Measurements from ENCODE around the gene IFT25.

Gene IFT25

DNA sequence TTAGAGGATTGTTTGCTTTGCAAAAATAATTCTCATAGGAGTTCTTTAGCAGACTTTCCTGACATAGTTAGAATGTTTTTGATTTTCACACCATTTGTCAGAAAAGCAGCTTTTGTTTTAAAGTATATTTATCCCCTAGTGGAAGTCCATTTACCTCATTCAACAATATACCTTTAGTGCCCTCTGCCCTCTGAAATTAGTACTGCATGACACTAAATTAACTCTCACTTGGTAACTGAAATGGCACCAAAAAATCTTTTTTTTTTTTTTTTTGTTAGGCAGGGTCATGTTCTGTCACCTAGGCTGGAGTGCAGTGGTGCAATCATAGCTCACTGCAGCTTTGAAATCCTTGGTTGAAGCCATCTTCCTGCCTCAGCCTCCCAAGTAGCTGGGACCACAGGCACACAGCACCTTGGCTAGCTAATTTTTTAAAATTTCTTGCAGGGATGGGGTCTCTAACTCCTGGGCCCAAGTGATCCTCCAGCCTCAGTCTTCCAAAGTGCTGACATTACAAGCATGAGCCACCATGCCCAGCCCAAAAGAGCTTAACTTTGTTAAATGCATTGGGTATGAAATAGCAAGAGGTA is 14.3 kb upstream of the IFT25 start:
- in situ Hi-C loops (cut with MboI; ENCODE audit: low sequenced_read_pairs) = loop anchor here (25.0 kb wide), 1 partner anchor 97 kb away; no protein-coding TSS in a partner anchor

GRCh38 chr1:53957194-53957818 is 11.8 kb upstream of the IFT25 start:
- in situ Hi-C loops (cut with MboI; ENCODE audit: low sequenced_read_pairs) = loop anchor here (25.0 kb wide), 1 partner anchor 95 kb away; no protein-coding TSS in a partner anchor

DNA sequence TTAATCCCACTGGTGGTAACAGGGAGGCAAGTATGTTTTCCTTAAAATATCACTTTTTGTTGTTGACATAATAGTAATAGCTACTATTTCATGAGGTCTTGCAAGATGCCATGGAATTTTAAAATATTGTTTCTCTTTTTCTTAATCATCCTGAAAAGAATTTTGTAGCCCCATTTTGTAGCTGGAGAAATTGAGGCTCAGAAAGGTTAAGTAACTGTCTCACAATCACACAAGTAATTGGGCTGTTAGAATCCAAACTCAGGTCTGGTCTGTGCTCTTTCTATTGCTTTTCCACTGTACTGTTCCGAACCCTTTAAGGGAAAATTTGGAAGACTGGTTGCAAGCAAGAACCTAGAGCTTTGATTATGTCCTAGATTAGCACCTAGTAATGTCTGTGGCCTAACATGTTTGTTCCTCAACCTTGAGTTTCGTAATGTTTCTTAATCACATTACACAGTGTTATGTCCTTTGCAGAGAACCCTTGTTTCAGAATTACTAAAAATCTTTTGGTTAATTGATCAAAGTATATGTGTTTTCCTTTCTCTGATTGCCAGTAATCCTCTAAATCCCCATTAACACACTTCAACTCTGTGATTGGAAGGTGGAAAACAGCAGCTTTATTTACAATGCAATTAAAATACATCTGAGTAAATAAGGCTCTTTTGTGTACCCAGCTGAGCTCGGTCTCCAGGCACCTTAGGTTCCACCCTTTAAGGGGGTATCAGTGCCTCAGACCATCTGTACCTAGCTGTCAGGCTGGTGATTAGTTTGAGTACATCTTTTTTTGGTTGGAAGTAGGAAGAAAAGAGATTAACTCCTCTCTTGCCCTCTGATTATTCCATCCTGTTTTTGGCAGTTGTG is 11.0 kb upstream of the IFT25 start:
- in situ Hi-C loops (cut with MboI; ENCODE audit: low sequenced_read_pairs) = loop anchor here (25.0 kb wide), 1 partner anchor 94 kb away; no protein-coding TSS in a partner anchor

- in situ Hi-C loops (cut with MboI; ENCODE audit: low sequenced_read_pairs) = loop anchor here (25.0 kb wide), 1 partner anchor 92 kb away; no protein-coding TSS in a partner anchor
Measured at GRCh38 chr1:53954128-53954527, 8.6 kb upstream of the IFT25 start.

- in situ Hi-C loops (cut with MboI; ENCODE audit: low sequenced_read_pairs) = loop anchor here (25.0 kb wide), 1 partner anchor 89 kb away; no protein-coding TSS in a partner anchor
Measured at GRCh38 chr1:53951697-53952096, 6.2 kb upstream of the IFT25 start.

GRCh38 chr1:53949023-53949990 is 3.8 kb upstream of the IFT25 start:
- in situ Hi-C loops (cut with MboI; ENCODE audit: low sequenced_read_pairs) = no loop called here

DNA sequence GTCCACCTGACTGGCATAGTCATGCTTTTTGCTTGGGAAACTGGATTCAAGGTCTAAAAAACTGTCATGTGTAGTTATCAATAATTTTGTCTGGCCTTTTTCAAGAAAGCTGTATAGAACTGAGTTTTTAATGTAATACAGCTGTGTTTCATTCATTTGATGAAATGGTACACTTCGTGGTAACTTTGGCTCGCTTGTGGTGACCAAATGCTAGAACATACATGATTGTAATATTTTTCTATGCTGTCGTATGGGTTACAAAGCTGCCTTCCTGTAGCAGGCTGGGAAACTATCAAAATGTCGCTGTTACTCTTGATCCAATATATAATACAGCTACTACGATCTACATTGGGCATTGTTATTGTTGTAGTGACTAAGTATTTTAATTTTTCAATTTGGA is 2.8 kb upstream of the IFT25 start:
- in situ Hi-C loops (cut with MboI; ENCODE audit: low sequenced_read_pairs) = no loop called here

- in situ Hi-C loops (cut with MboI; ENCODE audit: low sequenced_read_pairs) = no loop called here
Measured at GRCh38 chr1:53947172-53947907, 1.8 kb upstream of the IFT25 start.

GRCh38 chr1:53946252-53947171 is 1.0 kb upstream of the IFT25 start, which contains the start of gene LRRC42:
Gene LRRC42 (plus strand): TSS chr1:53946350. CDS start chr1:53952000, 5,650 bp downstream.
- in situ Hi-C loops (cut with MboI; ENCODE audit: low sequenced_read_pairs) = no loop called here

- in situ Hi-C loops (cut with MboI; ENCODE audit: low sequenced_read_pairs) = no loop called here
Measured at GRCh38 chr1:53945183-53945432, 391 bp downstream of the IFT25 start.

DNA sequence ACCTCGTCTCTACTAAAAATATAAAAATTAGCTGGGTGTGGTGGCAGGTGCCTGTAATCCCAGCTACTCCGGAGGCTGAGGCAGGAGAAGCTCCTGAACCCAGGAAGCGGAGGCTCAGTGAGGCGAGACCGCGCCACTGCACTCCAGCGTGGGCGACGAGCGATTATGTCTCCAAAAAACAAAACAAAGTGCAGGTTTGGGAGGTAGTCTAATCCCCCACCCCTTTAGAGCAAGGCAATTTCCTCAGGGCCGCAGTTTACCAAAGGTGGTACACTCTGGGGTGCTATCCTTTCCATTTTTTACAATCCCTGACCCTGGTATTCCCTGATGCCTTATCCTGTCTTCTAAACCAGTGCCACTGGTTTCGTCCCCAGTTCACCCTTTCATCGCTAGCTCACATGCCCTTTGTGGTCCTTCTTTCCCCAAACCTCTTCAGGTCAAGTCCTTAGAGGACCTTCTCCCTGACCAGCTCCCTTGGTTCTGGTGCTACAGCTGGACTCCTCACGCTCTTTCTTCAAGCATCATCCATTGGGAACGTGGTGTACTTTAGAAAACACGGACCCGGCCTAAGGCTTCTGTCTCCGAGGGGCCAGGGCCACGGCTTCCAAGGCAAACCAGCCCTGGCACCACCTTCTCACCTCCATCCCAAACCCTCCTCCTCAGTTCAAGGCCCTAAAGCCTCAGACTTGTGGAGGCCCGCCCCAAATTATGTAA is 873 bp downstream of the IFT25 start:
- in situ Hi-C loops (cut with MboI; ENCODE audit: low sequenced_read_pairs) = no loop called here

DNA sequence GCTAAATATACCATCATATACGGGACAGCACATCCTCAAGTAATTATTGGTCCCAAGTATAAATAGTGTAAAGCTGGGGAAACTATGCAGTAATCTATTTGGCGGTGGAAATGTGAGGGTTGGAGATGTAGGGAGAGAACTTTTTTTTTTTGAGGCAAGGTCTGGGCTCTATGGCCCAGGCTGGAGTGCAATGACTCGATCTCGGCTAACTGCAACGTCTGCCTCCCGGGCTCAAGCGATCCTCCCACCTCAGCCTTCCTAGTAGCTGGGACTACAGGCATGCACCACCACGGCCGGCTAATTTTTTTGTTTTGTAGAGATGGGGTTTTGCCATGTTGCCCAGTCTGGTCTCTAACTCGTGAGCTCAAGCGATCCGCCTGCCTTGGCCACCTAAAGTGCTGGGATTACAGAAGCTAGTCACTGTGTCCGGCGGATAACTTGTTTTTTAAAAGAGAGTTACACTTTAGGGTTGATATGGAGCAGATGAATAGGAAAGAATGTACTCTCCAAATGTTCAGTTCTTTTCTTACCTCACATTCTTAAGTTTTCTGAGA is 1.9 kb downstream of the IFT25 start:
- in situ Hi-C loops (cut with MboI; ENCODE audit: low sequenced_read_pairs) = no loop called here

GRCh38 chr1:53943090-53943489 is 2.4 kb downstream of the IFT25 start:
- in situ Hi-C loops (cut with MboI; ENCODE audit: low sequenced_read_pairs) = no loop called here

DNA sequence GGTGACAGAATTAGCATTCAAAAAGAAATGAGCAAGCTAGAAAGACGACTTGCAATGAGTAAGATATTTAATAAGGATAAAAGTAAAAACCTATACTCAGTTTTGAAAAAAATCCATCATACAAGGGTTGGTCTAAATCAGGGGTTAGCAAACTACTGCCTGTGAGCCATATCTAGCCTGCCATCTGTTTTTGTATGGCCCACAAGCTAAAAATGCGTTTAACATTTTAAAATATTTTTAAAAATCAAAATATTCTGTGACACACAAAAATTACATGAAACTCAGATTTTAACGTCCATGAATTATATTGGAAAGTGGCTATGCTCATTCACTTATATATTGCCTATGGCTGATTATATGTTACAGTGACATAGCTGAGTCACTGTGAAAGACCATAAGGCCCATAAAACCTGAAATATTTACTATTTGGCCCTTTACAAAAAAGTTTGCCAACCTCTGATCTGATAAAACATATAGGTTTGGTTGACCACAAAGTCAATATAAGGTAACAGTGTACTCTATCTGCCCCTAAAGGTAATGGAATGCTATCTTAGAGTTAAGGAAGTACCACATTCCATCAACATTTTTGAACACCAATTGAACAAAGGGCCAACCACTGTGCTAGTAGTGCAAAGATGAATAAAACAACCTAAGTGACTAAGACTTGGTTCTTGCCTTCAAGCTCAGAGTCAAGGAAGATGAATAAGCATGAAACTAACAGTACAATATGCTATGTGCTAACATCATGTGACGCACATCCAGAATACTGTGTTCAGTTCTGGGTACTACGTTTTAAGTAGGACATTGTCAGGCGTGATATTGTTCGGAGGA is 3.2 kb downstream of the IFT25 start:
- in situ Hi-C loops (cut with MboI; ENCODE audit: low sequenced_read_pairs) = no loop called here

- in situ Hi-C loops (cut with MboI; ENCODE audit: low sequenced_read_pairs) = no loop called here
Measured at GRCh38 chr1:53938136-53938830, 7.2 kb downstream of the IFT25 start.

DNA sequence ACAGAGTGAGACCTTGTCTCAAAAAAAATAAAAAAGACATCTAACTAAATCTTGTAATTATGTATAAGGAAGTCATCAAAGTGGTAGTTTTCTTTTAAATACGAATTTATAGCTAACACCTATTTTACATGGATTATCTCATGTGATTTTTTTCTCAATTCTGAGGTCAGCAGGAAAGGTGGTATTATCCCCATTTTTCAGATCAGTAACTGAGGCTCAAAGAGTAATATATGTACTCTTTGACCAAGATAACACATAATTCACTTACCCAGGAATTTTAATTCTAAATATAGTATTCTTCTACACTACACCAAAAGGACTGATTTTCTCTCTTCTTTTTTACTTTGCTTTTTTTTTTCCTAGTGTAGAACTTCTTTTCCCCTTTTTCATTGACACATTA is 9.1 kb downstream of the IFT25 start:
- in situ Hi-C loops (cut with MboI; ENCODE audit: low sequenced_read_pairs) = no loop called here
